Esophagus squamous epithelium (tissue), 4 donors: ENCODE data around the gene ZNF211.

ENCODE experiments used
- CTCF ChIP-seq, 6 experiments: fragments of 450-650 bp in 4 of 6; fragments of 200-600 bp in 2 of 6; sonication (generic) in 2 of 6; IDR thresholded peaks; one replicate each; pipeline ENCODE4 v1.5.1; 2016 to 2019; ENCODE audit warnings: antibody characterized with exemption in 6 of 6, mild to moderate bottlenecking in 4 of 6, moderate library complexity in 4 of 6
- POLR2A ChIP-seq, 4 donors: fragments of 450-650 bp; IDR thresholded peaks; one replicate each; pipeline ENCODE4 v1.6.1; 2017; ENCODE audit warnings: antibody characterized with exemption in 4 of 4, mild to moderate bottlenecking in 4 of 4, moderate library complexity in 3 of 4

GRCh38 chr19:57672466-57672865, 39.5 kb downstream of the ZNF211 start:
- TF ChIP-seq CTCF (IDR thresholded peaks at IDR 0.05) = no peak
- no peak for TF ChIP-seq POLR2A (IDR thresholded peaks at IDR 0.05)
